Activated T-cell treated with anti-CD3 and anti-CD28 coated beads, Interleukin-2, amount 50 U/mL, for 4 hours (primary cell): ENCODE measurements around the gene NR3C2. TPM values are rescaled to one million over a fixed set of nuclear protein-coding genes. Genes with fewer than 3 reads are reported as not detected.

Source experiments
- ATAC-seq, 2 donors: fragments of 200-7000 bp; cut with Tn5 transposase; one replicate each; pipeline ENCODE4 v1.10.0; 2021
- DNase-seq: peaks from one replicate; pipeline ENCODE4 v3.0.0-alpha.2; 2020
- H3K27me3 Mint-ChIP-seq: one replicate; pipeline ENCODE4 v1.8.0; 2021; ENCODE audit warnings: low read depth, mixed read lengths
- H3K36me3 Mint-ChIP-seq: one replicate; pipeline ENCODE4 v1.8.0; 2022; ENCODE audit warnings: mixed read lengths; ENCODE audit not compliant: insufficient read depth
- H3K4me1 Mint-ChIP-seq: one replicate; pipeline ENCODE4 v1.8.0; 2021; ENCODE audit warnings: low read depth, mixed read lengths
- H3K4me3 Mint-ChIP-seq: one replicate; pipeline ENCODE4 v1.8.0; 2021; ENCODE audit warnings: mild to moderate bottlenecking, moderate library complexity, mixed read lengths
- H3K9me3 Mint-ChIP-seq: one replicate; pipeline ENCODE4 v1.8.0; 2021; ENCODE audit warnings: mixed read lengths
- total RNA-seq, 3 donors: library from RNA; stranded (reverse); gene quantifications; one replicate each; pipeline ENCODE4 v1.2.1, GENCODE V29; 2021

Gene NR3C2
- total RNA-seq, 3 donors from 2014 or later, result 1.3 to 2.0 (median 1.7) TPM

- peaks cover 17% of the 10 kb centered on the region for H3K36me3 Mint-ChIP-seq
- ATAC-seq, result no peak
- peaks cover 7% of the 10 kb centered on the region for H3K9me3 Mint-ChIP-seq
- H3K4me1 Mint-ChIP-seq, result peaks cover 48% of the 10 kb centered on the region
- H3K27me3 Mint-ChIP-seq, result no peaks in the 10 kb centered on the region
- no peak overlapping the region for H3K4me3 Mint-ChIP-seq
- DNase-seq, result no peak
These were observed 380.4 kb downstream of the NR3C2 start for GRCh38 chr4:148061795-148062194.

GRCh38 chr4:148061141-148061481 lies 381.1 kb downstream of the NR3C2 start:
- ATAC-seq, result peak; percentile 5 to 11

GRCh38 chr4:148060264-148061140 lies 381.7 kb downstream of the NR3C2 start:
- DNase-seq (no peak), ATAC-seq (peak; percentile 7 to 36)
- Mint-ChIP-seq H3K4me3 (peak overlapping the region; percentile 73), H3K36me3 (peaks cover 14% of the 10 kb centered on the region), H3K4me1 (peaks cover 59% of the 10 kb centered on the region), H3K27me3 (no peaks in the 10 kb centered on the region), H3K9me3 (peaks cover 7% of the 10 kb centered on the region)

More at GRCh38 chr4:148061141-148061481, 381.1 kb downstream of the NR3C2 start:
- H3K9me3 Mint-ChIP-seq, result peaks cover 7% of the 10 kb centered on the region
- H3K4me3 Mint-ChIP-seq, result peak overlapping the region; percentile 73
- no peaks in the 10 kb centered on the region for H3K27me3 Mint-ChIP-seq
- peaks cover 17% of the 10 kb centered on the region for H3K36me3 Mint-ChIP-seq
- peaks cover 53% of the 10 kb centered on the region for H3K4me1 Mint-ChIP-seq
- DNase-seq, result no peak

DNA sequence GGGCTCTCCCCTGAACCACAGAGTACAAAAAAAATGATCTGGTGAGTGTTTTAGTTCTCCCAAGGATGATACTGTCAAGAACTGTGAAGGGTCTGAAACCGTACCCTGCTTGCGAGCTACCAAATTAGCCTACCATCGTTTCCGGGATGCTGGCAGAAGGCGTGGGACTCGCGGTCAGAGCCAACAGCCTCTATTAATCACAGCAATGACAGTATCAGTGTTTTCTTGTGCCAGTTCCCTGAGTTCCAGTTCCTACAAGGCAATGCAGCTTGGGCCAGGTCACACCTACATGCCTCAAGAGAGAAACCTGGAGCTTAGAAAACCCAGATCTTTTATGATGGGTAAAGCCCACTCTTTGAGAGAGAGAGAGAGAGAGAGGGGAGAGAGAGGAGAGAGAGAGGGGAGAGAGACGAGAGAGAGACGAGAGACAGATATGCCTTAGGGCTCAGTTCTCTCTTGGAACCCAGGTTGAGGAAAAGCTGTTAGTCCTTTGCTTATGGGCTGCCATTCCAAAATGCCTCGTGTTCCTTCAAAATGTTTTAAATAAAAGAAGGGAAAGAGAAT lies 382.5 kb downstream of the NR3C2 start:
- DNase-seq (no peak), ATAC-seq (no peak)
- peaks cover 67% of the 10 kb centered on the region for H3K4me1 Mint-ChIP-seq
- H3K4me3 Mint-ChIP-seq, result peak overlapping the region; percentile 15
- H3K36me3 Mint-ChIP-seq, result peaks cover 7% of the 10 kb centered on the region
- H3K9me3 Mint-ChIP-seq, result peaks cover 7% of the 10 kb centered on the region
- no peaks in the 10 kb centered on the region for H3K27me3 Mint-ChIP-seq

DNA sequence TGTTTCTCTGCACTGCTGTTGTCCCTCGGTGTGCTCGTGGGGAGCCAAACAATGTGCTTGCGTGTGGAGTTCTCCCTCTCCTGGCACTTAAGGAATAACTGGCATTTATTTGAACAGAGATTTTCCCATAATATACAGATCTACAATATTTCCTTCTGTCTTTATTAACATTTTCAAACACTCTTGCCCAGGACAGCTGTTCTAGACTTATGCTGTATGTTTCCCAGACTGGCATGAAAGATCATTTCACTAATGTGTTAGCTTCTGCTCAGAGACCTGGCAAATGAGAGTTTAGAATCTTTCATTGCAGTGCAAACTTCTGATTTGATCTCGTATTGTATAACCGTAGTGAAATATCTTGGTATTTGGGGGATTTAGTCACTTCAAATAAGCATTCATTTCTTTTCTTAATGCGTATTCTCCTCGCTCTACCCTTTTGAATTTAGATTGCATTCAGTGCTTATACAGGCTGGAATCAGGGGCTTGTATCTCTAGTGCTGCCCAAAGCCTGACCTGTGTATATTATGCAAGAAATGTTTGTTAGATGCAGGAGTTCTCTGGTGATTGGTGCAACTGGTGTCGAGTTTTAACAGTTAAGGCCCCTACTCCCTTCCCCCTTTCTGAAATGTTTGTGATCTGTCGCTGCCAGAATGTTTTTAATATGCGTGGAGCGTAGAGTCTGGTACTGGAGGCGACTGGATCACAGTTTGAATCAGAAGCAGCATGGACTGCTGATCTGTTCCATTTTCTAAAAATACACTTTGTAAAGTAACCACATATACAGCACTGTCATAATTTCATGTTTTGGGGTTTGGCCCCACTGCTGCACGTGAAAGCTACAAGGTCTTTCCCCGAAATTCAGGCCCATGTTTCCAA lies 384.0 kb downstream of the NR3C2 start:
- ATAC-seq, result no peak

DNA sequence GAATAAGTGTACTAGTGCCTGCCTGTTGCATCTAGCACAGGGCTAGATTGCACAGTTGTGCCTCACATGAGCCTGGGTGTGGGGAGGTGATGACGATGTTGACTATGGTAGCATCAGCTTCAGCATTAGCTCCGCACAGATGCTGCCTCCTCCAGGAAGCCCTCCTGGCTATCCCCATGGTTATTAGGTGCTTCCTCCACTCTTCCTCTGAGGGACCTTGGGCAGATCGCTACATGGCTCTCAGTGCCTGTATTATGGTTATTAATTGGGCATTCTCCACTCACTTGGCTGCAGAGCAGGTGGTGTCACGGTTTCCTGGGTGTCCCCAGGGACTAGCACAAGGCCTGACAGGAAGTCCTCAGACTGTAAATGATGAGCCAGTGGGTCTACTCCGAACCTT lies 384.7 kb downstream of the NR3C2 start:
- Mint-ChIP-seq H3K4me1 (peaks cover 88% of the 10 kb centered on the region), H3K9me3 (peaks cover 7% of the 10 kb centered on the region), H3K36me3 (peaks cover 3% of the 10 kb centered on the region), H3K27me3 (no peaks in the 10 kb centered on the region), H3K4me3 (no peak overlapping the region)
- DNase-seq, result no peak
- ATAC-seq, result no peak

More for the DNA sequence above, 384.0 kb downstream of the NR3C2 start:
- Mint-ChIP-seq H3K27me3 (no peaks in the 10 kb centered on the region), H3K4me3 (no peak overlapping the region), H3K9me3 (peaks cover 7% of the 10 kb centered on the region), H3K36me3 (peaks cover 3% of the 10 kb centered on the region), H3K4me1 (peaks cover 81% of the 10 kb centered on the region)
- no peak for DNase-seq

- peaks cover 3% of the 10 kb centered on the region for H3K36me3 Mint-ChIP-seq
These were observed 385.3 kb downstream of the NR3C2 start for GRCh38 chr4:148056879-148057278.

GRCh38 chr4:148055844-148056243 lies 386.4 kb downstream of the NR3C2 start:
- Mint-ChIP-seq H3K27me3 (no peaks in the 10 kb centered on the region), H3K4me3 (no peak overlapping the region)
- no peak for ATAC-seq

More at GRCh38 chr4:148056879-148057278, 385.3 kb downstream of the NR3C2 start:
- Mint-ChIP-seq H3K4me3 (no peak overlapping the region), H3K9me3 (peaks cover 7% of the 10 kb centered on the region), H3K27me3 (no peaks in the 10 kb centered on the region), H3K4me1 (peaks cover 91% of the 10 kb centered on the region)
- DNase-seq (peak; percentile 42), ATAC-seq (peak; percentile 89 to 92)

DNA sequence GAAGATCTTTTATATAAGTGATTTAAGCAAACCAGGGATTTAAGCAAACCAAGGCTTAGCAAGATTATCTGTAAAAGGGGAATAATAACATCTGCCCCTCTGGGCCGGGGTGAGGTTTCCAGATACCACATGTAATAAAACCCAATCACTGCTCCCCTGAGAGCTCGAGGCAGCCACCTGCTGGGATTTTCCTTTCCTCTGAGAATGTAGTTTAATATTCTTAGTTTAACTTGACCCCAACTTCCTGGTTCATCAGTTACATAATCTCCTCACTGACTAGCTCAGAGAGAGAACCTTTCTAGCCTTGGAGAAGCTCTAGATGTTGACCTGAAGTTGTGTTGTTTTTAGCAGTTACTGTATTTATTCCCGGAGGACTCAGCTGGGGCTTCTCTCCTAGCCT lies 387.9 kb downstream of the NR3C2 start:
- H3K27me3 Mint-ChIP-seq, result no peaks in the 10 kb centered on the region
- peaks cover 3% of the 10 kb centered on the region for H3K36me3 Mint-ChIP-seq
- ATAC-seq (no peak), DNase-seq (no peak)
- H3K9me3 Mint-ChIP-seq, result peaks cover 3% of the 10 kb centered on the region
- H3K4me3 Mint-ChIP-seq, result no peak overlapping the region
- peaks cover 82% of the 10 kb centered on the region for H3K4me1 Mint-ChIP-seq

More at GRCh38 chr4:148055844-148056243, 386.4 kb downstream of the NR3C2 start:
- H3K9me3 Mint-ChIP-seq, result peaks cover 7% of the 10 kb centered on the region
- no peak for DNase-seq
- peaks cover 3% of the 10 kb centered on the region for H3K36me3 Mint-ChIP-seq
- peaks cover 91% of the 10 kb centered on the region for H3K4me1 Mint-ChIP-seq

DNA sequence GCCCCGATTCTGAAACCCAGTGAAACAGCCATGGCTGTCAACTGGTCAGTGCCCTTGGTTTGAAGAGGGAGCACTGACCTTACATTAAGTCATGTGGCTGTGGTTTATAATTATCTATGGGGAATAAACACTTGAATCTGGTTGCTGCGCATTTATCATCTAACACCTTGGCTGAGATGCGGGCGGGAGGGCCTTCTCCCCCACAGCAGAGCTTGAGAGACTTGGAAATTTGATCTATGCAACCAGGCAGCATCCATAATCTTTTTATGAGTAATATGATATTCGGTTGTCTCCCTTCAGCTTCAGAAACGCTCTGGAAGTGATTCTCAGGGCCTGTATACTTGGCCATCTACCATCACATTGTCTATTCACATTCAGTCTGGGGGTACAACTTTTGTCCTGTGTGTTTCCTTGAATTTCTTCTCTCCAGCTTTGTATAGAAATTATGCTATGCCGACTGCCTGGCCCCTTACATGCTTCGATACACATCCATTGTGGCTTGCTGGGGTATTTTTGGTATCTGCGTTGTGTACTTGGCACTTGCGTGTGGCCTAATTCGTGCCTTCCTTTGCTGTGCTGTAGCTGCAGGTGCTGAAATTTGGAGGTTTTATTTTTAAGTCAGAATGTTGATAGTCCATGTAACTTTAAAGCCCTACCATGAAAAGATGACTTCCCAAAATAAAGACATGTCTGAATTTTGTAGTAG lies 388.8 kb downstream of the NR3C2 start:
- no peak for ATAC-seq
- Mint-ChIP-seq H3K4me1 (peaks cover 76% of the 10 kb centered on the region), H3K27me3 (no peaks in the 10 kb centered on the region), H3K9me3 (no peaks in the 10 kb centered on the region), H3K36me3 (peaks cover under 1% of the 10 kb centered on the region), H3K4me3 (peak overlapping the region; percentile 19)
- no peak for DNase-seq

- ATAC-seq (peak; percentile 30 to 35), DNase-seq (no peak)
- Mint-ChIP-seq H3K9me3 (no peaks in the 10 kb centered on the region), H3K27me3 (no peaks in the 10 kb centered on the region), H3K4me1 (peaks cover 67% of the 10 kb centered on the region), H3K4me3 (peak overlapping the region; percentile 9), H3K36me3 (peaks cover 3% of the 10 kb centered on the region)
These were observed 389.8 kb downstream of the NR3C2 start for GRCh38 chr4:148052448-148052847.

GRCh38 chr4:148051403-148051802 lies 390.8 kb downstream of the NR3C2 start:
- Mint-ChIP-seq H3K9me3 (no peaks in the 10 kb centered on the region), H3K4me3 (no peak overlapping the region), H3K27me3 (no peaks in the 10 kb centered on the region), H3K36me3 (peaks cover 5% of the 10 kb centered on the region), H3K4me1 (peaks cover 64% of the 10 kb centered on the region)
- no peak for ATAC-seq
- no peak for DNase-seq

- Mint-ChIP-seq H3K27me3 (no peaks in the 10 kb centered on the region), H3K4me1 (peaks cover 54% of the 10 kb centered on the region), H3K4me3 (no peak overlapping the region), H3K9me3 (no peaks in the 10 kb centered on the region), H3K36me3 (peaks cover 5% of the 10 kb centered on the region)
- no peak for DNase-seq
- no peak for ATAC-seq
These were observed 393.6 kb downstream of the NR3C2 start for GRCh38 chr4:148048598-148048997.
